Cerebellar cortex (tissue), 1 donor: ENCODE results near the gene LANCL1.
A peak's percentile ranks its signal among the peaks of the same experiment; 100 is the strongest.
"Not testable (repeated sequence)": the region's sequence is repeated elsewhere in the genome, so short reads cannot be mapped to it uniquely, and the experiment has no call there.

Experiments
- DNase-seq: peaks from one replicate; pipeline ENCODE4 v3.0.0-alpha.2; 2015; ENCODE audit warnings: low spot score

LANCL1 gene

DNA sequence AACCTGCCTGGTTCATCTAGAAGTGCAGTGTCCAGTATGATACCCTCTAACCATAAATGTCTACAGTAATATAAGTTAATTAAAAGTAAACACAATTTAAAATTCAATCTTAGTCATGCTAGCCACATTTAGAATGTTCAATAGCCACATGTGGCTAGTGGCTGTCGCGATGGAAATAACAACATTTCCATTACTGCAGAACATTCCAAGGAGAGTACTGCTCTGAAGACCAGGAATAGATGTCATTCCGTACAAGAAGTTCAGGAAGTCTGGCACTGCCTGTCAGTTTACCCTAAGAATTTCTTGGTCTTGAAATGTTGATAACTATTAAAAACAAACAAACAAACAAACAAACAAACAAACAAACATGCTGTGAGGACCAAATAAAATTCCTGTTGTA is 17.2 kb downstream of the LANCL1 start:
- DNase-seq, result no peak

GRCh38 chr2:210458395-210458794 is 18.2 kb downstream of the LANCL1 start:
- DNase-seq, result no peak

DNA sequence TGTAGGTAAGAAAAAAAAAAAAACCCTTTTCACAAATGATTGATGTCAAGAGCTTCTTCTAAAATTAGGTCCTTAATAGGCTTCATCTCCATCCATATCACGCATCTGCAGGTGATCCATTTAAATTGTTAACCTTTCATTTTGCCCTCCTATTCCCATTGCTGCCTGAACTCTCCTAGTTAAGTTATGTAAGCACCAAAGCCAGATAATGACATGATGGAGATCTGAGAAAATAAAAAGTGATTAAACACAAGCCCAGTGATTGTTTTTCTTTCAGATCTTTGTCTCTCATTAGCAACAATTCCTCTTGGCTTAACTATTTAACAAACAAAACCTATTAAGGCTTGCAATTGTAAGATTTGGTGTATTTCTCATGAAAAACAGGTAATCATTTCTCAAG is 20.0 kb downstream of the LANCL1 start:
- no peak for DNase-seq

DNA sequence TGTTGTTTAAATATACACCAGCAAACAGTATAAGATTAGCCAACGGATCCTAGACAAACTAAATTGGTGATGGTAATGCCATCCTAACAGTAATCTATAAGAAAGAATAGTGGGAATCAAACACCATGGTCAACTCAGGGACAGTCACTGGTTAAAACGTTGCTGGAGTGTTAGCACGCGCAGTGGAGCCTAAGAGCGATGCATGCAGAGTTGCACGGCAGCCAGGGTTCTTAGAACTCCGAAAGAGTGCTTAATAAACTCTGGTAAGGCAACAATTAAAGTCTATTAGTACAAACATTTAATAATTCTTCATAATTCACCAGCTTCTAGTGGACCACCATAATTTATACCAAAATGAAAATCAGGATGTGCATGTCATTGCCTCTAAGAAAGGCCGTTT is 22.2 kb downstream of the LANCL1 start:
- no peak for DNase-seq

- DNase-seq, result no peak
Observed at GRCh38 chr2:210452194-210452593, 24.4 kb downstream of the LANCL1 start.

- DNase-seq, result not testable (repeated sequence)
Observed at GRCh38 chr2:210450942-210451341, 25.6 kb downstream of the LANCL1 start.

DNA sequence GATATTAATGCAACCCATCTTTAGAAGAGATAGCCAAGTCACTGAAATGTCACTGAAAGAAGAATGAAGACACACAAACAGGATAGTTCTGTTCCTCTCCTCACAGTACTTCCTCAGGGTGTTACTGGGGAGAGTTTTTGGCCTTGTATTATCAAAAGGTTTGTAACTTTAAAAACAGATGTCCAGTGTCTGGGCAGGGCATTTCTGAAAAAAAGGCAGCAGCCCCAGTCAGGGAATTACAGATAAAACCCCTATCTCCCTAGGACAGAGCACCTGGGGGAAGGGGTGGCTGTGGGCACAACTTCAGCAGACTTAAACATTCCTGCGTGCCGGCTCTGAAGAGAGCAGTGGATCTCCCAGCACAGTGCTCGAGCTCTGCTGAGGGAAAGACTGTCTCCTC is 30.8 kb downstream of the LANCL1 start:
- no peak for DNase-seq

DNA sequence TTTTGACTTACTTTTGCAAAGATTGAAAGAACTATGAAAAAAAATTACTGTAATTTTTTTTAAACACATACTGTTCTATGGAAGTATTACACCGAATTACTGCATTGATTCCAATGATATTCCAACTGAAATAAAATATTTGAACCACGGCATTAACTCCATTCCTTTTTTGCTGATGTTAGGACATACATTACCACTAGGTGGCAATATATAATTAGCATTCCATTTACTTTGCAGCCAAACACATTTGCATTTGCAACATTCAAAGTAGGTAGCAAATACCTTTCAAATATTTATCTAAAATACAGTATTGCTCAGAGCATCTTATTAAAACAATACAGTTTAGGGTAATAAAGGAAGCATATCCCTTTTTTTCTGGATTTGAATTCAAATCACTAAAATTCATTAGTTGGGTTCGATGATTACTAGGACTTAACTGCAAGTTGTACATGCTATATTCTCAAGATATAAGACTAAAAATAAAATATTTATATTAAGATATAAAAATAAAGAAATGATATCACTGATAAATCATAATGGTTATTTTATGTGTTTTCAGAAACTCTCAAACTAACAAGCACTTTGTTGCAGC is 31.3 kb downstream of the LANCL1 start:
- DNase-seq, result peak; percentile 25

GRCh38 chr2:210443527-210443926 is 33.0 kb downstream of the LANCL1 start:
- DNase-seq, result no peak

DNA sequence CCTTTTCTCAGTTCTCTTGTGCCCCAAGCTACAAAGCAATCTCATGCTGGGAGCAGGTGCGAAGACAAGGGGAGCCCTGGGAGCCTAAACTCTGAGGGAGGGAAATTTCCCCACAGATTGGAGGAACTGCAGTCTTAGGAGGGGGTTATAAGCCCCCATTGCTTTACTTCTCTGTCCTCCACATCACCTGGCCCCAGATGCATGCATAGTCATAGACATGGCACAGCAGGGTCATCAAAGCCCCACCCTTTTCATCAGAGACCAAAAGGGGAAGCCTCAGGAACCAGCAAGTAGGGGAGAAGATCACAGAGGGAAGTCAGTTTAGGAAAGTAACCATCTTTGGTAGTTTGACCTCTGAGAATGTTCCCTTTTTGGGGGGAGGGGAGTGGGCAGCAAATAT is 33.7 kb downstream of the LANCL1 start:
- no peak for DNase-seq

DNA sequence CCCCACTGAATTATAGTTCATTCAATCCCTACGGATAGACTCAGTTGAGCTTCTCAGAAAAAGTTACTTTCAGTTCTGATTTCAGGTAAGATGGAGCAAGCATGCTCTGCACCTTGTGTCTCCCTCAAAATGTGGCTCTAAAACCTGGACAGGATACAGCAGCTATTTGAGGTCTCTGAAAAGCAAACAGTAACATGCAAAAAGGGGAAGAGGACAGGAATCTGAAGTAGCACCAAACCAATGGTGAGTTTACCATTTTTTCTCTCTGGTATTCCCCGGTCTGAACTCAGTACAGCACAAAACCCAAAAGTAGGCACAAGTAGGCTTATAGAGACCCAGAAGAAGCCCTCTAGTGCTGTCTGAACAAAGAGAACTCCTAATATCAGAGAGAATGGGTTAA is 34.1 kb downstream of the LANCL1 start:
- DNase-seq, result no peak

DNA sequence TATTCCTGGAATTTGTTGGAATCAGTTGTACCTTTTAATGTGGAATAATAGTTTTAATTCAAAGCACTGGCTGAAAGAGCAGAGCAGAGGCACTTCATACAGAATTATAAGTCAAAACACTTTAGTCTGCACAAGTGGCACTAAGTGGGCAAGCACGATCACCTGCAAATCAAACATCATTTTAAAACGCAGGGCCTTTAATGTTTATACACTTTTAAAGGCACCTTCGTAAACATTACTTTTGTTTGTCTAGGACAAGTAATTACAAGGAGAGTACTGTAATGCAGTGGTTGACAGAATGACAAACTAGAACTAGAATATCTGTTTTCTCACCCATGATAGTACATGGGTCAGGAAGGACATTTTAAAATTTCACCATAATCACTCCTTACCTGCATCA is 36.4 kb downstream of the LANCL1 start:
- no peak for DNase-seq

DNA sequence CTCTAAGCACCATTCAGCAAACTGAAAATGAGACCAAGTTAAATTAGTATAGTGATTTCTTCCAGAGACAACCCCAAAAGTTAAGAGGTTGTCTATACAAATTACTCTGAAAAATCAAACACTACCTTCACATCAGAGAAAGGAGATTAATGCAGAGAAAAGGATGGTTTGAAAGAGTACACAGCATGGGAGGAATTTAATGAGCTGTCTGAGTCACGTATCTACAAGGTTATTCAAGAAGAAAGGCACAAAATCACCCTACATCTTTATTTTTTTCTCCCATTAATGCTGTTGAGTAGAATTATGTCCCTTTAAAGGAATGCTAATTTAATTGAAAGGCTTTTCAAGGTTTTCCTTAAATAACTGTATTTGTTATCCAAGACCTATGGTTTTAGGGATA is 41.1 kb downstream of the LANCL1 start:
- DNase-seq, result no peak

GRCh38 chr2:210432633-210433032 is 43.9 kb downstream of the LANCL1 start:
- no peak for DNase-seq

DNA sequence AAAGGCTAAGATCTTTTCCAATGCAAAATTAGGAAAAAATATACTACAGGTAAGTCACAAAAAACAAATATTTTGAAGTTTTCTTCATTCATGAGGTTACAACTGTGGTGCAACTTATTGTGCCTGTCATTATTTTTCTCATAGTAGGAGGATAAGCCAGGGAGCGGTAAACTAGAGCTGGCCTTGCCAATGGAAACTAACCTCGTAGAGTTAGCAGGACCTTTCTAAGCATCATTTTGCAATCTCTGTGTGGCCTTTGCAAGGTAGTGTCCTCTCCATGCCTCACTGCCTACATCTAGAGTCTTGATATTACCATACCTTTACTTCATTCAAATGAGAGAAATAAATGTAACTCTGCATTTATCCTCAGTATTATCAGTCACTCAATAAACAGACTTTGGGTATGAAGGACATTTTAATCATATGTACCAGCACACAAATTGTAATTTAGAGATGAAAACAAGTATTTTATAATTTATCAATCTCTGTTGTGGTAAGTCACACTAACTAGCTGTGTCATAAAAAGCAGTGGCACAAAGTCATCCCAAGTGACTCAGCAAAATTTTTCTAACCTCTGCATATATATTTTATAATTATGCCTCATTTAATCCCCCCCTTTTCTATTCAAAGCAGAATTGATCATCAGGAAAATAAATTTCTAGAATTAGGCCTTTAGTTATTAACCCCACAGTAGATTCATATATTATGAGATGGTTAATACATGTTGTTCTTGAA is 47.0 kb downstream of the LANCL1 start:
- no peak for DNase-seq

DNA sequence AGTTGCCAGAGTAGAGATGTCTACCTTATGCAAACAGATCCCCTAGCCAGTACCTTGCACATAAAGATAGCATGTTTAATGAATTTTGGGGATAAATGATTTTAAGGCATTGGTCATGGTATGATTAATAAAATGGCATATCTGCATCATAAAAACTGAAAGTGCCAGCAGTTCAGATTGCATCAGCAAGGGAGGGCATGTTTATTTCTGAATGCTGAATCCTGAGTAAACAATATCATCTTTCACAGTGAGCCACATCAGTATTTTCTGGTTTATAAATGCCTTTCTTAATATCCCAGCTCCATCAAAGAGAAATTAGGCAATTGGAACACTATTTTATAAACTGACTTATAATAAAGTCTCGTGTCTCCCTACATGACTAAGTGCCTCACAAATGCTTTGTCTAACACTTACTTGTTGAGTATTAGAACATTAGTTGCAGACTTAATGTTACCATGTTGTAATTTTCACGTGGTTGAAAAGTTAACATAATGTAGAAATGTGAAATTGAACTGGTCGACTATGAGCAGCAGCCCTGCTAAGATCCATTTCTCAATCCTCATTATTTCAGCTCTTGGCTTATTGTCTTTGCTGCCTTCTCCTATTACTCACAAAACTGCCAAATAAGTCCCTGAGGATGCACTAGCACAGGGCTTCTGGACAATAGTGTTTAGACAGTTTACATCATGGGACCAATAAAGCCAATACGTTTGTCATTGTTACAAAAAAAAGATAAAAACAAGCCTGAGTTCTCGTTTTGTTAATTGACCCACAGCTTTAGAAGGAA is 48.0 kb downstream of the LANCL1 start:
- no peak for DNase-seq

DNA sequence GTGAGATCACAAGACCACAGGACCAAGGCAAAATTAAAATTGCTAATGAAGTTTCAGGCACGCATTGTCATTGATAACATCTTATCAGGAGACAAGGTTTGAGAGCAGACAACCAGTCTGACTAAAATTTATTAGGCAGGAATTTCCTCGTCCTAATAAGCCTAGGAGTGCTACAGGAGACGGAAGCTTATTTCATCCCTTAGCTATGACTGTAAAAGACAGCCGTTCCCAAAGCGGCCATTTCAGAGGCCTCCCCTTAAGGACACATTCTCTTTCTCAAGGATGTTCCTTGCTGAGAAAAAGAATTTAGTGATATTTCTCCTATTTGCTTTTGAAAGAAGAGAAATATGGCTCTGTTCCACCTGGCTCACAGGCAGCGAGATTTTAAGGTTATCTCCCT is 49.2 kb downstream of the LANCL1 start:
- DNase-seq, result not testable (repeated sequence)

DNA sequence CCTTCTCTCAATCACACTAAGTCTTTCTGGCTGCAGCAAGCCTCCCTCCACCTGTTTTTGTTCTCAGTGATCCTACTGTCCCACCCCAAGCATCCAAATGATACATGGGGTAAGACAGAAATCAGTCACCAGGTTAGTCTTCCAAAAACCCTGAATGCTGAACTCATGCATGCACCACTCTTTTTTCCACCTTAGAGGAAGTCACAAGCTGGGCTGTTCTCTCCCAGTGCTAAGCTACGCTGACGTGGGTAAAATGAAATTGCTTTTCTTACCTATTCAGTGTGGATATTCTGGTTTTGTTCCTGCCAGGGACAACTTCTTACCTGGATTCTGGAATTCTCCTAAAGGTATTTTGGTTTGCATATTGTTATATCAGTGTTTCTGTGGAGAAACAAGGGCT is 54.2 kb downstream of the LANCL1 start:
- no peak for DNase-seq

GRCh38 chr2:210421916-210422315 is 54.6 kb downstream of the LANCL1 start:
- no peak for DNase-seq

GRCh38 chr2:210412660-210413059 is 63.9 kb downstream of the LANCL1 start:
- no peak for DNase-seq

DNA sequence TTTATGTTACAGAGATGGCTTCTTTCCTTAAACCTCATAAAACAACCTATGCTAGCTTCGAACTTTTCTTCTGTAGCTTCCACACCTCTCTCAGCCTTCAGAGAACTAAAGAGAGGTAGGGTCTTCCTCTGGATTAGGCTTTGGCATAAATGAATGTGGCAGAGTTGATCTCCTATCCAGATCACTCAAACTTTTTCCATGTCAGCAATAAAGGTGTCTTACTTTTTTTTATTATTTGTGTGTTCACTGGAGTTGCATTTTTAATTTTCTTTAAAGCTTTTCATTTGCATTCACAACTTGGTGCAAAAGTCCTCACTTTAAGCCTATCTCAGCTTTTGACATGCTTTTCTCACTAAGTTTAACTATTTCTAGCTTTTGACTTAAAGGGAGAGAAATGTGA is 66.0 kb downstream of the LANCL1 start:
- DNase-seq, result no peak

DNA sequence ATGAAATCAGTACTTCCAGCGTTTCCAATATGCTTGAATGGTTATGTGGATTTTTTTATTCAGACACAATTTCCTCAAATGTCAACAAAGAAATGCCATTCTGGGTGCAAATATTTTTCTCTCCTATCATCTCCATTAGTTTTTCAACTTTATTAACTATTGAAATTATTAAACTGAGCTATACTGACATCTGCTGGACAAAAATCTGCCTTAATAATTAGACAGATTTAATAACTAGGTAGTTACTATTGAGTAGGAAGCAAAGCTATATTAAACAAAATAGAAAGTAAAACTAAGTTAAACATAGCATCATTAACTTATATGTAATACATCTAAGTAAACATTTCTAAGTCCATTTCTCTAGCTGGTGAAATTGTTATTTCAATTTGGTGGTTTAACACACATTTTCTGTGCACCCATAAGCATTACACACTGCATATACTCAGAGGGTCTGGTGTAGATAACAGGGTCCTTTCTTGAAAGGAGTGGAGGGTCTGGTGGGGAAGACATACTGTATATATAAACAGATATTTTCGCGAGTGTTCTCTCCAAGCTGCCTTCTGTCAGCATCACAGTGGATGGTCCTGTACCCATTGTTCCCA is 77.0 kb downstream of the LANCL1 start:
- peak; percentile 41 for DNase-seq

DNA sequence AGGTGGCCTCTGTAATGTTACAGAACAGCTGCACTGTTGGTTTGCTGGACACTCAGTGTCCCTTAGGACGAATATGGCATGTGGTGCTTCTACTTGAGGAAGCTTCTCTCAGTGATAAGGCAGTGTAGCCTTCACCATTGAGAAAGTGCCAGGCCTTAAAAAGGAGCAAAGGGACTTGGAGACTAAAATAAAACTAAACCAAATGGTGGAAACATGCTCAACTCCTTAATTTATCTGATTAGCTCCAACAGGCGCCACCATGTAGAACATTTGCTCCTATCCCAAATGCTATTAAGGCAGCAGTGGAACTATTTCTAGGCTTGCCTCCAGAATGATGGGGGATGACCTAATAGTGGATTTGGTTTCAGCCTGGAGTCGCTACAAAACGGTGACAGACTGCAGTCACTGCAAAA is 84.1 kb downstream of the LANCL1 start:
- DNase-seq, result peak; percentile 25
